ENCODE results near the gene SEBOX. TPM values are rescaled to one million over a fixed set of nuclear protein-coding genes. Genes with fewer than 3 reads are reported as not detected.

SEBOX gene
- total RNA-seq, 4 donors from 2014 or later, result not detected

DNA sequence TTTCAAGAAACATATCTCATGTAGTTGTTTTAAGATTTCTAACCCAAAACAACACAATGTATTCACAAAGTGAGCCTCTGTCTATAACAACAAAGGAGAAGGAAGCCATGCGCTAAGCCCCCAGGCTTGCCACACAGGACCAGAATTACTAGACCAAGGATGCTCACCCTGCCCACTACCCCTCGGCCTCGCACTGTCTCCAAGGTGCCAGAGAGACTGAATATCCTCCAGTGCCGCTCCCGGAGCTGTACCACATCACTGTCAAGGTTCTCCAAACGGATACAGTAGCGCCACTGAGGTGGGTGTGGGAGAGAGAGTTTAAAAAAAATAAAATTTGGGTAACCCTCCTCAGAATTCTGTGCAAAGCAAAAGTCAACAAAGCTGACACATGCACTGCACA, 14.7 kb downstream of the SEBOX start:
- peaks cover 73 to 77% of the 10 kb centered on the region in 2 donors for H3K36me3 ChIP-seq
- no peaks in the 10 kb centered on the region for H3K27me3 ChIP-seq
- H3K4me1 ChIP-seq, result peaks cover 0 to 14% of the 10 kb centered on the region in 2 donors
- no peak for DNase-seq
- TF ChIP-seq, protein P1, sequence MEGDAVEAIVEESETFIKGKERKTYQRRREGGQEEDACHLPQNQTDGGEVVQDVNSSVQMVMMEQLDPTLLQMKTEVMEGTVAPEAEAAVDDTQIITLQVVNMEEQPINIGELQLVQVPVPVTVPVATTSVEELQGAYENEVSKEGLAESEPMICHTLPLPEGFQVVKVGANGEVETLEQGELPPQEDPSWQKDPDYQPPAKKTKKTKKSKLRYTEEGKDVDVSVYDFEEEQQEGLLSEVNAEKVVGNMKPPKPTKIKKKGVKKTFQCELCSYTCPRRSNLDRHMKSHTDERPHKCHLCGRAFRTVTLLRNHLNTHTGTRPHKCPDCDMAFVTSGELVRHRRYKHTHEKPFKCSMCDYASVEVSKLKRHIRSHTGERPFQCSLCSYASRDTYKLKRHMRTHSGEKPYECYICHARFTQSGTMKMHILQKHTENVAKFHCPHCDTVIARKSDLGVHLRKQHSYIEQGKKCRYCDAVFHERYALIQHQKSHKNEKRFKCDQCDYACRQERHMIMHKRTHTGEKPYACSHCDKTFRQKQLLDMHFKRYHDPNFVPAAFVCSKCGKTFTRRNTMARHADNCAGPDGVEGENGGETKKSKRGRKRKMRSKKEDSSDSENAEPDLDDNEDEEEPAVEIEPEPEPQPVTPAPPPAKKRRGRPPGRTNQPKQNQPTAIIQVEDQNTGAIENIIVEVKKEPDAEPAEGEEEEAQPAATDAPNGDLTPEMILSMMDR (IDR thresholded peaks at IDR 0.05), result no peak
- TF ChIP-seq POLR2A (IDR thresholded peaks at IDR 0.05), result no peak
- no peak overlapping the region for H3K27ac ChIP-seq
- no peaks in the 10 kb centered on the region for H3K9me3 ChIP-seq
- no peak overlapping the region for H3K4me3 ChIP-seq (replicated peaks in 1 of 3)
- intact Hi-C loops (cut with DNase I), result no loop called here
- 94 to 97% methylated on average over 7 of the region's 7 CpGs for WGBS, 2 donors

DNA sequence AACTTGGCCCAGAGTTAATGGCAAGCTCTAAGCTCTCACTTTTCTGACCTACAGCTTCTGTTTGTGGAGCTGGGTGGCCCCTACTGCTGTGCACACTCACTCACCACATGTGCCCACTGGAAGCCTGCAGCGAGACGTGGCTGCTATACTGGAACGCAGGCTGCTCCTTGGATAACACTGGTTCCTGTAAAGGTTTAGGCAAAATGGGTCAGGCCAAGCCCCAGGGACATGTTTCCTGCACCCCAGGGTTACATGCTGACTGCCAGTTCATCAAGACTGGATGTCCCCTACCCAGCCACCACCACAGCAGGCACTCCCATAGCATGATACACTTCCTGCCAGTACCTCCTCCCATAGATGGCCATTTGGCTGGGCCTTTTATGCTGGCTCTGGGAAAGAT, 16.0 kb downstream of the SEBOX start:
- TF ChIP-seq, protein P1 (IDR thresholded peaks at IDR 0.05), result no peak
- no peak for TF ChIP-seq POLR2A (IDR thresholded peaks at IDR 0.05)
- peaks cover 0 to 16% of the 10 kb centered on the region in 2 donors for H3K4me1 ChIP-seq
- H3K9me3 ChIP-seq, result no peaks in the 10 kb centered on the region
- intact Hi-C loops (cut with DNase I), result no loop called here
- no peak overlapping the region for H3K4me3 ChIP-seq (replicated peaks in 1 of 3)
- no peak for DNase-seq
- peaks cover 75 to 77% of the 10 kb centered on the region in 2 donors for H3K36me3 ChIP-seq
- no peak overlapping the region for H3K27ac ChIP-seq
- 50 to 90% methylated on average over 2 to 3 of the region's 3 CpGs for WGBS, 2 donors
- no peaks in the 10 kb centered on the region for H3K27me3 ChIP-seq

DNA sequence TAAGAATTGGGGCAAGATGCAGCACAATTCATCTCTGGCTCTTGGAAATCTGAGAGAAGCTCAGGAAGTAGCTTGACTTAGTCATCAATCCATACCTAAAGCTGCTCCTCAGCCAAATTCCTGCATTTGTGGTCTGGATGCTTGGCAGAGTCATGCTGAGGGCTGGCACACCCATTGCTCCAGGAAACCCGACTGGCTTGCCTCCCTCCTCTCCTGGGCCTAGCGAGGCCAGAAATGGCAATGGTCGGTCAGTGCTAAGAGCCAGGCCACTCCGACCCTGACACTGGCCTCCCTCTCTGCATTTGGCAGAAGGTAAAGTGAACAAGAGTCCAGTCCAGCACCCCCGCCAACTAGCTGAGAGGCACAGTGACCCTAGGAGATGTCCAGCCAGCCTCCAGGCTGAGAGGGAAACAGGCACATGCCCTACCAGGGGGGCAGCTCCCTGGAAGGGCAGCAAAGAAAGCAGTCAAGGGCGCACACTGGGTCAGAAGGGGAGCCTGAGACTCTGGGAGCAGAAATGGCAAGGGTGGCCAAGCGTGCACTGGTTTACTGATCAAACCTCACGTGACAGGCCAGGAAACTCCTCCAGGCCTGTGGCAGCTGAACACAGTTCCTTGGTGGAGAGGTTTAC, 17.6 kb downstream of the SEBOX start:
- H3K4me3 ChIP-seq (replicated peaks in 1 of 3), result no peak overlapping the region
- H3K9me3 ChIP-seq, result no peaks in the 10 kb centered on the region
- H3K27me3 ChIP-seq, result no peaks in the 10 kb centered on the region
- 85 to 86% methylated on average over 5 to 8 of the region's 8 CpGs for WGBS, 2 donors
- H3K36me3 ChIP-seq, result peaks cover 70 to 74% of the 10 kb centered on the region in 2 donors
- intact Hi-C loops (cut with DNase I), result no loop called here
- H3K4me1 ChIP-seq, result peaks cover 0 to 22% of the 10 kb centered on the region in 2 donors
- TF ChIP-seq, protein P1 (IDR thresholded peaks at IDR 0.05), result no peak
- no peak for TF ChIP-seq POLR2A (IDR thresholded peaks at IDR 0.05)
- no peak for DNase-seq
- H3K27ac ChIP-seq, result no peak overlapping the region

DNA sequence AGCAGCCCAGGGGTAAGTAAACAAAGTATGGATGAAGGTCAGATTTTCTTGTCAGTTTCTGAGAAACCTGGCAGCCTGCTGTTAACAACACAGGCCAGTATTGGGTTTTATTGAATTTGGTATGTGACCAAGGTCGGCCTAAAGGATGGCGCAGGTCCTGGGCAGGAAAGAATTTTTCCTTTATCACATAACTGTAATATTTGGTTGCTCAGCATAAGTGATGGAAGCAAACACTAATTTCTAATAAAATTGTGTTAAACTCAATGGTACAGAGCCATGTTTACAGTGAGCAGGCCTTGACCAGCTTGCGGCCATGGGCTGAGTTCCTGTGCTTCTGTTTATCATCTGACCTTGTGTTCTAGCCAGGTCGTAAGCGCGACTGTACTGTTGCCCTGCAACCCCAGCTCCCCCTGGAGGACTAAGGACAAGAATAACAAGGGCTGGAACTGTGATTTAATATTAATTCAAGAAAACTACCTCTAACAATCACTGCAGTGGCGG, 18.2 kb downstream of the SEBOX start:
- H3K27me3 ChIP-seq, result no peaks in the 10 kb centered on the region
- peak overlapping the region in 1 of 3 donors; percentile 18 for H3K27ac ChIP-seq
- peaks cover 70 to 76% of the 10 kb centered on the region in 2 donors for H3K36me3 ChIP-seq
- peaks cover 0 to 22% of the 10 kb centered on the region in 2 donors for H3K4me1 ChIP-seq
- TF ChIP-seq POLR2A (IDR thresholded peaks at IDR 0.05), result no peak
- TF ChIP-seq, protein P1 (IDR thresholded peaks at IDR 0.05), result peak in 1 of 6 experiments; percentile 13
- intact Hi-C loops (cut with DNase I), result no loop called here
- no peaks in the 10 kb centered on the region for H3K9me3 ChIP-seq
- WGBS, 2 donors, result 75 to 76% methylated on average over 7 of the region's 7 CpGs
- no peak for DNase-seq
- no peak overlapping the region for H3K4me3 ChIP-seq (replicated peaks in 1 of 3)

DNA sequence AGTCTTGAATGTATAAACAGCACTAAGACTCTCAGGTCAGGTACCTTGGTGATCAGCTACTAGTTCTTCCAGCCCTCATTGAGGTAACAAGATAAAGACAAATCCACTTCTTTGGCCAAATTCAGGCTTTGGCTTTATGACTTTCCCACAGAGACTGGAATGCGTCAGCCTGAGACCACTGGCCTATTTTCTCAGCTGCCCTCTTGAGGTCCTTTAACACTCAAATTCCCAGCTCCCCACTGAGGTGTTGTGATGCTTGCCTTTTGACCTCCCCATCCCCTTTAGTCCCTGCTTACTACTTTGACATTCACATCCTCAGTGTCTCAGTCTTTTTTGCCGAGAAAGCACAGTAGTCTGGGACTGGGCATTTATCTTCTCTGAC, 18.8 kb downstream of the SEBOX start:
- intact Hi-C loops (cut with DNase I), result no loop called here
- WGBS, 2 donors, result 92 to 98% methylated on average over 2 of the region's 2 CpGs
- Histone ChIP-seq H3K36me3 (peaks cover 70 to 76% of the 10 kb centered on the region in 2 donors), H3K4me3 (replicated peaks in 1 of 3) (no peak overlapping the region), H3K27me3 (no peaks in the 10 kb centered on the region), H3K4me1 (peaks cover 0 to 22% of the 10 kb centered on the region in 2 donors), H3K27ac (peak overlapping the region in 1 of 3 donors; percentile 18), H3K9me3 (no peaks in the 10 kb centered on the region)
- DNase-seq, result no peak
- TF ChIP-seq, protein P1 (IDR thresholded peaks at IDR 0.05), result no peak
- TF ChIP-seq POLR2A (IDR thresholded peaks at IDR 0.05), result no peak

All from thyroid gland (tissue), 4 donors.